HL-60 (cell line): Measurements from ENCODE around the gene ECEL1.

Experiments used
- DNase-seq, 2 experiments: peaks; one replicate each; pipeline ENCODE4 v3.0.0-alpha.2; 2010 to 2020; ENCODE audit warnings: low read depth in 1 of 2, low spot score in 1 of 2
- H3K27ac ChIP-seq: fragments of 250-450 bp; sonication (Bioruptor Pico); replicated peaks from 2 replicates; pipeline ENCODE4 v1.5.1; 2020; ENCODE audit warnings: mild to moderate bottlenecking, moderate library complexity
- H3K27me3 ChIP-seq: fragments of 250-450 bp; sonication (Bioruptor Pico); 2 replicates; pipeline ENCODE4 v1.5.1; 2021; ENCODE audit warnings: mild to moderate bottlenecking, moderate library complexity; ENCODE audit not compliant: insufficient read depth, poor library complexity, severe bottlenecking
- H3K4me3 ChIP-seq: replicated peaks from 2 replicates; pipeline ENCODE4 v1.5.1; 2011; ENCODE audit warnings: mild to moderate bottlenecking, control low read depth, low read length; ENCODE audit not compliant: insufficient read depth
- CTCF ChIP-seq: IDR thresholded peaks from one replicate; pipeline ENCODE4 v1.5.1; 2011; ENCODE audit warnings: low read length, control low read depth, inconsistent platforms; ENCODE audit not compliant: insufficient read depth
- GABPA ChIP-seq: IDR thresholded peaks from 2 replicates; pipeline ENCODE4 v1.6.1; 2012; ENCODE audit warnings: low read depth
- POLR2AphosphoS5 ChIP-seq: IDR thresholded peaks from 2 replicates; pipeline ENCODE4 v1.6.1; 2012; ENCODE audit warnings: low read depth
- REST ChIP-seq: IDR thresholded peaks from 2 replicates; pipeline ENCODE4 v1.6.1; 2012; ENCODE audit warnings: low read depth; ENCODE audit not compliant: insufficient replicate concordance
- SPI1 ChIP-seq: IDR thresholded peaks from 2 replicates; pipeline ENCODE4 v1.6.1; 2012; ENCODE audit warnings: low read depth, mild to moderate bottlenecking, borderline replicate concordance

Gene ECEL1

GRCh38 chr2:232501331-232501771 is 13.7 kb upstream of the ECEL1 start:
- H3K27me3 ChIP-seq = peaks cover 43% of the 10 kb centered on the region
- TF ChIP-seq POLR2AphosphoS5 = no peak
- TF ChIP-seq CTCF = no peak
- no peak for TF ChIP-seq REST
- TF ChIP-seq SPI1 = no peak
- no peak for TF ChIP-seq GABPA
- no peak for DNase-seq
- no peak overlapping the region for H3K27ac ChIP-seq
- no peak overlapping the region for H3K4me3 ChIP-seq

- no peak for TF ChIP-seq SPI1
- no peak for TF ChIP-seq CTCF
- TF ChIP-seq POLR2AphosphoS5 = no peak
- TF ChIP-seq GABPA = no peak
- no peak for TF ChIP-seq REST
- DNase-seq = no peak
- peaks cover 21% of the 10 kb centered on the region for H3K27me3 ChIP-seq
- H3K27ac ChIP-seq = no peak overlapping the region
- H3K4me3 ChIP-seq = no peak overlapping the region
These were observed 10.8 kb upstream of the ECEL1 start for GRCh38 chr2:232498452-232498851.

- peaks cover 16% of the 10 kb centered on the region for H3K27me3 ChIP-seq
- TF ChIP-seq REST (no peak), SPI1 (no peak), CTCF (no peak), GABPA (no peak), POLR2AphosphoS5 (no peak)
These were observed 9.7 kb upstream of the ECEL1 start for GRCh38 chr2:232497348-232497747.

More at GRCh38 chr2:232497348-232497747, 9.7 kb upstream of the ECEL1 start:
- no peak for DNase-seq
- H3K27ac ChIP-seq = no peak overlapping the region
- no peak overlapping the region for H3K4me3 ChIP-seq
